ENCODE results near the gene TOR4A.

Gene TOR4A

GRCh38 chr9:137271696-137272076, 5.8 kb upstream of the TOR4A start:
- H3K4me3 ChIP-seq (ENCODE audit: low read depth, low read length), result no peak overlapping the region
- TF ChIP-seq MYC (IDR thresholded peaks at IDR 0.05; ENCODE audit: low read depth, low read length) (no peak), MAX (IDR thresholded peaks at IDR 0.05; ENCODE audit: low read depth, low read length) (no peak), POLR2A (IDR thresholded peaks at IDR 0.05; ENCODE audit: extremely low read depth, insufficient read length) (no peak), CTCF (IDR thresholded peaks at IDR 0.05; ENCODE audit: low read depth, low read length) (no peak)
- DNase-seq (ENCODE audit: low read depth), result no peak

- TF ChIP-seq CTCF (IDR thresholded peaks at IDR 0.05; ENCODE audit: low read depth, low read length), result no peak
- TF ChIP-seq MYC (IDR thresholded peaks at IDR 0.05; ENCODE audit: low read depth, low read length), result no peak
- TF ChIP-seq MAX (IDR thresholded peaks at IDR 0.05; ENCODE audit: low read depth, low read length), result no peak
- no peak for TF ChIP-seq POLR2A (IDR thresholded peaks at IDR 0.05; ENCODE audit: extremely low read depth, insufficient read length)
These were observed 5.1 kb upstream of the TOR4A start for GRCh38 chr9:137272241-137273094.

GRCh38 chr9:137273095-137273490, 4.4 kb upstream of the TOR4A start:
- TF ChIP-seq MAX (IDR thresholded peaks at IDR 0.05; ENCODE audit: low read depth, low read length) (no peak), CTCF (IDR thresholded peaks at IDR 0.05; ENCODE audit: low read depth, low read length) (no peak)
- no peak overlapping the region for H3K4me3 ChIP-seq (ENCODE audit: low read depth, low read length)
- DNase-seq (ENCODE audit: low read depth), result no peak

More at GRCh38 chr9:137272241-137273094, 5.1 kb upstream of the TOR4A start:
- H3K4me3 ChIP-seq (ENCODE audit: low read depth, low read length), result no peak overlapping the region
- DNase-seq (ENCODE audit: low read depth), result no peak

- no peak for DNase-seq (ENCODE audit: low read depth)
- H3K4me3 ChIP-seq (ENCODE audit: low read depth, low read length), result no peak overlapping the region
- no peak for TF ChIP-seq MYC (IDR thresholded peaks at IDR 0.05; ENCODE audit: low read depth, low read length)
- no peak for TF ChIP-seq MAX (IDR thresholded peaks at IDR 0.05; ENCODE audit: low read depth, low read length)
- no peak for TF ChIP-seq CTCF (IDR thresholded peaks at IDR 0.05; ENCODE audit: low read depth, low read length)
- TF ChIP-seq POLR2A (IDR thresholded peaks at IDR 0.05; ENCODE audit: extremely low read depth, insufficient read length), result no peak
These were observed 3.8 kb upstream of the TOR4A start for GRCh38 chr9:137273611-137274320.

DNA sequence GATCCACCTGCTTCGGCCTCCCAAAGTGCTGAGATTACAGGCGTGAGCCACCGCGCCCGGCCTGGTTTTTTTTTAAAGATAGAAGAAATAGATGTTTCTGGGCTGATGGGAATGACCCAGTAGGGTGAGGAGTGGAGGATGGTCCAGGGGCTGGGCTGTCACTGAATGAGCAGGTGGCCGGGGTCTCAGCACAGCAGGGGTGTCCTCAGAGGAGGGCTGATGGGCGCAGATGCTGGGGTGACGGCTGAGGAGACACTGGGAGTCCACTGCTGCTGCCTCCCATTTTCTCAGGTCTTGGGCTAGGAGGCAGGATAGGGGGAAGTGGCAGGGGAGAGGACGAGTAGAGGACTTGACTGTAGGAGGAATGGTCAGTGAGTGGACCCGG, 2.3 kb upstream of the TOR4A start:
- TF ChIP-seq POLR2A (IDR thresholded peaks at IDR 0.05; ENCODE audit: extremely low read depth, insufficient read length) (no peak), MAX (IDR thresholded peaks at IDR 0.05; ENCODE audit: low read depth, low read length) (no peak), MYC (IDR thresholded peaks at IDR 0.05; ENCODE audit: low read depth, low read length) (no peak), CTCF (IDR thresholded peaks at IDR 0.05; ENCODE audit: low read depth, low read length) (no peak)
- H3K4me3 ChIP-seq (ENCODE audit: low read depth, low read length), result no peak overlapping the region
- DNase-seq (ENCODE audit: low read depth), result no peak
